Gastroesophageal sphincter (tissue), 4 donors: Measurements from ENCODE around the gene RIMS1. TPM values are rescaled to one million over a fixed set of nuclear protein-coding genes. Genes with fewer than 3 reads are reported as not detected.

Experiments
- ATAC-seq: fragments of 150-250 bp; one replicate; pipeline ENCODE4 v1.9.1; 2016; ENCODE audit warnings: mild to moderate bottlenecking, moderate library complexity
- H3K27ac ChIP-seq, 4 donors: fragments of 200-600 bp; sonication (generic) in 3 of 4; 1 replicate in 3 of 4; 2 replicates in 1 of 4; pipeline ENCODE4 v1.5.1; 2016 to 2019
- H3K27me3 ChIP-seq: fragments of 200-600 bp; sonication (generic); one replicate; pipeline ENCODE4 v1.5.1; 2019
- H3K36me3 ChIP-seq, 2 donors: fragments of 200-600 bp; sonication (generic); one replicate each; pipeline ENCODE4 v1.5.1; 2019; ENCODE audit warnings: control low read depth in 1 of 2
- H3K4me1 ChIP-seq, 3 donors: fragments of 200-600 bp; sonication (generic); 1 replicate in 2 of 3; 2 replicates in 1 of 3; pipeline ENCODE4 v1.5.1; 2016 to 2019; ENCODE audit warnings: control low read depth in 2 of 3
- H3K4me3 ChIP-seq, 2 donors: fragments of 200-600 bp; sonication (generic); one replicate each; pipeline ENCODE4 v1.5.1; 2019; ENCODE audit warnings: mild to moderate bottlenecking in 1 of 2, moderate library complexity in 1 of 2
- H3K9me3 ChIP-seq, 3 donors: fragments of 200-600 bp; sonication (generic); one replicate each; pipeline ENCODE4 v1.5.1; 2017 to 2019; ENCODE audit warnings: control low read depth in 2 of 3
- CTCF ChIP-seq, 4 experiments: fragments of 200-600 bp in 2 of 4; fragments of 450-650 bp in 2 of 4; sonication (generic) in 1 of 4; IDR thresholded peaks; one replicate each; pipeline ENCODE4 v1.5.1; 2017 to 2019; ENCODE audit warnings: antibody characterized with exemption in 4 of 4, mild to moderate bottlenecking in 2 of 4, moderate library complexity in 2 of 4
- EP300 ChIP-seq: sonication (generic); formaldehyde crosslinking; IDR thresholded peaks from one replicate; pipeline ENCODE4 v1.6.1; 2017; ENCODE audit warnings: antibody characterized with exemption, mild to moderate bottlenecking
- POLR2A ChIP-seq, 2 donors: fragments of 450-650 bp; IDR thresholded peaks; one replicate each; pipeline ENCODE4 v1.6.1; 2017; ENCODE audit warnings: antibody characterized with exemption in 2 of 2, mild to moderate bottlenecking in 2 of 2, moderate library complexity in 1 of 2
- POLR2AphosphoS5 ChIP-seq: sonication (generic); formaldehyde crosslinking; IDR thresholded peaks from one replicate; pipeline ENCODE4 v1.6.1; 2017; ENCODE audit warnings: antibody characterized with exemption
- WGBS, 2 donors: methylation state at CpG; one replicate each; pipeline ENCODE4 v1.1.5; 2018; ENCODE audit warnings: low coverage in 1 of 2; 5-methylcytosine and 5-hydroxymethylcytosine counted together
- total RNA-seq, 4 donors: library from RNA; depleted of rRNA; stranded (reverse); fragments of >200 nt; gene quantifications; one replicate each; pipeline ENCODE4 v1.1.0, GENCODE V29; 2016

The RIMS1 gene
- total RNA-seq, 4 donors from 2014 or later = 9.3 to 66.5 (median 17.7) TPM

GRCh38 chr6:71929047-71929446, 42.7 kb downstream of the RIMS1 start:
- Histone ChIP-seq H3K9me3 (no peaks in the 10 kb centered on the region), H3K4me1 (no peaks in the 10 kb centered on the region), H3K27ac (no peak overlapping the region), H3K27me3 (no peaks in the 10 kb centered on the region), H3K36me3 (no peaks in the 10 kb centered on the region), H3K4me3 (no peak overlapping the region)
- 80 to 86% methylated on average over 1 of the region's 1 CpG for WGBS, 2 donors
- TF ChIP-seq CTCF (IDR thresholded peaks at IDR 0.05) = no peak
- no peak for TF ChIP-seq POLR2A (IDR thresholded peaks at IDR 0.05)
- no peak for TF ChIP-seq POLR2AphosphoS5
- no peak for TF ChIP-seq EP300
- ATAC-seq = no peak

- no peaks in the 10 kb centered on the region for H3K27me3 ChIP-seq
- TF ChIP-seq POLR2AphosphoS5 (no peak), CTCF (IDR thresholded peaks at IDR 0.05) (no peak), EP300 (no peak), POLR2A (IDR thresholded peaks at IDR 0.05) (no peak)
Measured at GRCh38 chr6:71933881-71934280, 47.5 kb downstream of the RIMS1 start.

GRCh38 chr6:71965404-71965803, 79.1 kb downstream of the RIMS1 start:
- Histone ChIP-seq H3K9me3 (no peaks in the 10 kb centered on the region), H3K4me3 (no peak overlapping the region), H3K27me3 (no peaks in the 10 kb centered on the region), H3K27ac (no peak overlapping the region), H3K4me1 (no peaks in the 10 kb centered on the region), H3K36me3 (no peaks in the 10 kb centered on the region)
- no peak for TF ChIP-seq EP300
- no peak for TF ChIP-seq POLR2A (IDR thresholded peaks at IDR 0.05)
- no peak for TF ChIP-seq CTCF (IDR thresholded peaks at IDR 0.05)
- no peak for TF ChIP-seq POLR2AphosphoS5
- no peak for ATAC-seq
- 60 to 82% methylated on average over 3 of the region's 7 CpGs for WGBS, 2 donors

More at GRCh38 chr6:71933881-71934280, 47.5 kb downstream of the RIMS1 start:
- H3K4me1 ChIP-seq = no peaks in the 10 kb centered on the region
- peaks cover 0 to 7% (median 0%) of the 10 kb centered on the region in 3 donors for H3K9me3 ChIP-seq
- ATAC-seq = no peak
- no peak overlapping the region for H3K4me3 ChIP-seq
- no peak overlapping the region for H3K27ac ChIP-seq
- no peaks in the 10 kb centered on the region for H3K36me3 ChIP-seq
- 82 to 100% methylated on average over 1 of the region's 1 CpG for WGBS, 2 donors

- Histone ChIP-seq H3K9me3 (no peaks in the 10 kb centered on the region), H3K4me3 (no peak overlapping the region), H3K36me3 (no peaks in the 10 kb centered on the region), H3K27me3 (no peaks in the 10 kb centered on the region), H3K4me1 (no peaks in the 10 kb centered on the region), H3K27ac (no peak overlapping the region)
- 81 to 93% methylated on average over 5 of the region's 5 CpGs for WGBS, 2 donors
- TF ChIP-seq CTCF (IDR thresholded peaks at IDR 0.05) (no peak), POLR2AphosphoS5 (no peak), EP300 (no peak), POLR2A (IDR thresholded peaks at IDR 0.05) (no peak)
- ATAC-seq = no peak
Measured at GRCh38 chr6:71967436-71967835, 81.1 kb downstream of the RIMS1 start.

- no peak for ATAC-seq
- no peaks in the 10 kb centered on the region for H3K36me3 ChIP-seq
- no peak overlapping the region for H3K27ac ChIP-seq
- no peaks in the 10 kb centered on the region for H3K4me1 ChIP-seq
- WGBS, 2 donors = 74 to 82% methylated on average over 4 of the region's 4 CpGs
- TF ChIP-seq POLR2AphosphoS5 (no peak), EP300 (no peak), CTCF (IDR thresholded peaks at IDR 0.05) (no peak)
- no peak overlapping the region for H3K4me3 ChIP-seq
- H3K27me3 ChIP-seq = no peaks in the 10 kb centered on the region
- no peaks in the 10 kb centered on the region for H3K9me3 ChIP-seq
Measured at GRCh38 chr6:71977884-71978283, 91.5 kb downstream of the RIMS1 start.
